Coronary artery (tissue), 2 donors: ENCODE results near the gene FAM120C.

Experiments
- DNase-seq: peaks from one replicate; pipeline ENCODE4 v3.0.0-alpha.2; 2017; ENCODE audit warnings: low spot score
- H3K27ac ChIP-seq, 2 donors: fragments of 200-600 bp; sonication (generic); one replicate each; pipeline ENCODE4 v1.5.1; 2016 to 2019
- H3K4me3 ChIP-seq: fragments of 200-600 bp; sonication (generic); 2 replicates; pipeline ENCODE4 v1.5.1; 2016; ENCODE audit warnings: mild to moderate bottlenecking, moderate library complexity
- CTCF ChIP-seq: fragments of 200-600 bp; sonication (generic); IDR thresholded peaks from one replicate; pipeline ENCODE4 v1.5.1; 2019; ENCODE audit warnings: antibody characterized with exemption

Gene FAM120C

GRCh38 chrX:54043541-54044125 is 139.4 kb downstream of the FAM120C start:
- no peak for DNase-seq
- peak overlapping the region; percentile 82 for H3K4me3 ChIP-seq
- peak overlapping the region; percentile 85 to 94 for H3K27ac ChIP-seq
- no peak for TF ChIP-seq CTCF

GRCh38 chrX:54043056-54043455 is 140.0 kb downstream of the FAM120C start:
- DNase-seq = no peak
- H3K27ac ChIP-seq = peak overlapping the region; percentile 85 to 94
- TF ChIP-seq CTCF = no peak
- peak overlapping the region; percentile 82 for H3K4me3 ChIP-seq

- TF ChIP-seq CTCF = no peak
- Histone ChIP-seq H3K27ac (peak overlapping the region in 1 of 2 donors; percentile 94), H3K4me3 (peak overlapping the region; percentile 82)
- no peak for DNase-seq
Measured at GRCh38 chrX:54042609-54043021, 140.4 kb downstream of the FAM120C start.

- DNase-seq = no peak
- TF ChIP-seq CTCF = no peak
- Histone ChIP-seq H3K4me3 (no peak overlapping the region), H3K27ac (no peak overlapping the region)
Measured at GRCh38 chrX:54030329-54030728, 152.7 kb downstream of the FAM120C start.

- Histone ChIP-seq H3K4me3 (no peak overlapping the region), H3K27ac (no peak overlapping the region)
- TF ChIP-seq CTCF = no peak
- DNase-seq = no peak
Measured at GRCh38 chrX:54029529-54030143, 153.4 kb downstream of the FAM120C start.

- Histone ChIP-seq H3K27ac (no peak overlapping the region), H3K4me3 (no peak overlapping the region)
- TF ChIP-seq CTCF = no peak
- no peak for DNase-seq
Measured at GRCh38 chrX:54024350-54024749, 158.7 kb downstream of the FAM120C start.
